Kidney tubule cell (primary cell): ENCODE data around the gene DDX41.

ENCODE experiments used
- DNase-seq: peaks from one replicate; pipeline ENCODE4 v3.0.0-alpha.2; 2018; ENCODE audit warnings: low spot score

The DDX41 gene

DNA sequence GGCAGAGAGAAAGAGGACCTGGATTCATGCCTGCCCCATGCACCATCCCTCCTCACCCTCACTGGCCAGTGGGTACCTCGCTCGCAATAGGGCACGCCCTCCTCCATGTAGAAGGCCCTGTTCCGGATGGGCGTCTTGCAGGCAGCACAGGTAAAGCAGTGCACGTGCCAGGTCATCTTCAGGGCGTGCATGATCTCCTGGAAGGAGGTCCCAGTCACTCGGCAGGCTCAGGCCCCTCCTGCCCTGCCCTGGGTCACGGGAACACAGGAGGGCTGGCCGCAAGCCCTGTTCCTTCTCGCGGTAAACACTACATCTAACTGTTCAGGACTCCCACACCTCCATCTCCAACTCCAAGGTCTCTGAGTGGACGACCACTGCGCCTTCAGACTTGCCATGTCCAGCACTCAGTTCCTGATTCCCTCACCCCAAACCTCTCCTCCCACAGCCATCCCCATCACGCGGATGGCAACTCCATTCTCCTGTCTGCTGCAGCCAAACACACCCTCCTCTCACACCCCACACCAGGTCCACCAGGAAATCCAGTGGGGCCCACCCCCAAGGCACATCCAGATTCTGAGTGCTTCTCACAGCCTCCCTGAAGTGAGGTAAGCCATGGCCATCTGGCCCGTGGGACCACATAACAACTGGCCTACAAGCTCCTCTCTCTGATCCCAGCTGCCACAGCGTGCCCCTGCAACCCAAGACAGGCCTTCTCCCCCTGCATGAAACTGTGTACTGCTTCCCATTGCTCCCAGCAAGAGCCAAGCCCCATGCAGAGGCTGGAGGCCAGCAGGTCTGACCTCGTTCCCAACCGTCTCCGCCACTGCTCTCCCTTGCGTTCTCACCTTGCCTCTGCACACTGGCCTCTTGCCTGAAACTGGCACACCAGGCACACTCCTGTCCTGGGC, 32.5 kb downstream of the DDX41 start:
- no peak for DNase-seq

DNA sequence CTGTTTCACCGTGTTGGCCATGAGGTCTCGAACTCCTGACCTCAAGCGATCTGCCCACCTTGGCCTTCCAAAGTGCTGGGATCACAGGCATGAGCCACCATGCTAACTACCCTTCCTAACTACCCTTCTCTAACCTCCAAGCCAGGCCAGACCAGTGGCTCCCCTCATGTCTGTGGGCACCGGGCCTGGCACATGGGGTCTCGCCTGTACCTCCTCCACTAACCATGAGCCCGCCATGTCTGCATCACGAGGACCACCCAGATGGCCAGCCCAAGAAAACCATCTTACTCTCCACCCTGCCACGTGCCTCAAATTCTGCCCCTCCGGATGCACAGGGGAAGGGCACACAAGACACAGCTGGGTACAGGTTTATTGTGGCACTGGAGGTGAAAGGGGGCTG, 33.7 kb downstream of the DDX41 start:
- no peak for DNase-seq

DNA sequence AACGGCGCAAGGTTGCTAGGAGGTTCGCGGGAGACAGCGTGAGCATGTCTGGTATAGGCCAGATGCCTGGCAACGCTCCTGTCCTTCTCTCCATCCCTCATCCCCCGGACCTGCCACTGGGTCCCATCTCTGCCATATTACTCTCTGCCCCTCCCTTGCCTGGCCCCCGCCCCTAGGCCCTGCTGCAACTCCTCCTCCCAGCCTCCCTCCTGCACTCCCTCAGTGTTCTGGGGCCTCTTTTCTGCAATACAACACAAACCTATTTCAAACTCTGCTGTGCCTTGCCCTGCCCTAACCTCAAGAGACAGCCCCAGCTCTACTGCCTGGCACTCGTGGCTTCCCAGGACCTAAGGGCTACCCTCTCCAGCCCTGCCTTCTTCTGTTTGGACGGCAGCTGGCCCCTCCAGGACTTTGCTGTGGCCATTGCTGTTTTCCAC, 34.4 kb downstream of the DDX41 start:
- DNase-seq = no peak

DNA sequence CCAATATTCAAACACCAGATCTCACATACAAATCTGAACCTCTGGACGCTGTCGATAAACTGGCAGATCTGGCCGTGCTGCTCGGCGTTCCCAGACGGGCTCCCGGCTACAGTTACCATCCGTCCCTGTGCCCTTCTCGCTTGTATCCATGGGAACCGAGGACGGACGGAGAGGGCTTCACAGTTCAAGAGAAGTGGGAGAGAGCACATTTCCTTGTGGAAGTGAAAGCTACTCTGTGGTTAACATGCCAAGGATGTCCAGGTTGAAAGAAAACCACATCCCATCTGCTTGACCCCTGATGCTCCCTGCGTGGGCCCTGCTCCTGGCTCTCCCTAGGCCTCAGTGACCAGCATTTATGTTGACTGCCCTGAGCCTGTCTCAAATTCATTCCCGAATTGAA, 37.0 kb downstream of the DDX41 start:
- peak; percentile 60 for DNase-seq

DNA sequence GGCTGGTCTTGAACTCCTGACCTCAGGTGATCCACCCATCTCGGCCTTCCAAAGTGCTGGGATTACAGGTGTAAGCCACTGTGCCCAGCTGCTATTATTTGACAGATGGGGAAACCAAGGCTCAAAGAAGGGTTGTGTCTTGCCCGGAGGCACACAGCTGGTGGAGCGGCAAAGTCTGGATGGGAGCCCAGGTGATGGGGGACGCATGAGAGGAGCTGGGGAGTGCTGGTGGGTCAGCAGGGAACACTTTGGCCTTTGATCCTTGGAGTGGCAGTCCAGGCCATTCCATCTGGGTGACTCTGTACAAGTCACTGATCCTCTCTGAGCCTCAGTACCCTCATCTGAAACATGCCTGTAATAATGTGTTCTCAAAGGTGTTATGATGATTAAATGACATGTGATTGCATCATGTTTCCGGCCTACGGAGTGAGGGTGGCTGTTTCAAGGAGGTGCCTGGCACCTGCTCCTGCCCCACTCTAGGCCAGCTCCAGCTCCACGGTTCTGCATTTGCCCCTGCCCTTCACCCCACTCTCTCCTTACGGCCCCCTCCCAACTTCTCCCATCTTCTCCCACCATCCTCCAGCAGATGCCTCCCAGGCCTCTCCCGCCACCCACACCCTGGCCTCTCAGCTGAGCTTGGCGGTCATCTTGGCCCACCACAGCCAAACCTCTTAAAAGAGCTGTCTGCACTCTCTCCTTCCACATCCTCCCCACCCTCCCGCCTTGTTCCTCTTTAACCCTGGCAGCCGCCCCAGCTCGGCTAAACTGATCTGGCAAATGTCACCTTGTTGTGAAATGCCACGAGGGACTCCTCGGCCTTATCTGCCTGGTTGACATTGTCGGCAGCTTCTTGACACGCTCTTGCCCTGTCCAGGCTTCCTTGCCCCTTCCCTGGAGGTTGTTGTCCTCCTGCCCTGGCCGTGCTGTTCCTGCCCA, 37.8 kb downstream of the DDX41 start:
- peak; percentile 67 for DNase-seq

DNA sequence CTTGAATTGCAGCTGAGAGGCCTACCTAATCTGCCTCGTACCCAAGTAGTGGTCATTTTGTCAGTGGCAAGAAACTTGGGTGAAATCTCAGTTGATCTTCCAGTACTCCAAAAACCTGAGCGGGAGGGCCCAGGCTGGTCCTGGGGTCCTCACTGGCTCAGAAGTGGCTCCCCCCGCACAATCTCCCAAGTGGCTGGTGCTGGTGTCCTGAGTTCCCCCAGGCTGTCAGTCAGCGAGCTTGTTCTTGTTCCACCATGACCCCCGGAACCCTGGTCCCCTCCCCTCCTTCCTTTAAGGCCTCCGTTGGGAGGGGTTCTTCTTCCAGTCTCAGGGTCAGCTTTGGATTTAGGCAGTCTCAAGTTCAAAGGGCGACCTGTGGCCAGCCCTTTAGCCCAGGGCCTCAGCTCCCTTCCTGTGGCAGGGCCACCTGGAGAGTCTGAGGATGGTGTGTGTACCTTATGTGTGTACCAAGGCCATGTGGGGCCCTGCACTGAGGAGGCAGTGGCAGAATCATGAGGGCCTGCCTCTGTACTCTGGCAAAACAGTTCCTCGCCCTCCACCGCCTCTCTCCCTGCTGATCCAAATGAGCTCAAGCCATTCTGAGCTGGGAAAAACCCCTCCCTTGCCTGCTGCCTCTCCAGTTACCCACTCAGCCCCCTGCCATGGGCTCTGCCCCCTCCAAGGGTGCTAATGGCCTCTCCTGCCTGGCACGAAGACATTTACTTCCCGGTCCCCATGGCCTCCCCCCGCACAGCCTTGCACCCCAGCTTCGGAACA, 38.9 kb downstream of the DDX41 start:
- no peak for DNase-seq

DNA sequence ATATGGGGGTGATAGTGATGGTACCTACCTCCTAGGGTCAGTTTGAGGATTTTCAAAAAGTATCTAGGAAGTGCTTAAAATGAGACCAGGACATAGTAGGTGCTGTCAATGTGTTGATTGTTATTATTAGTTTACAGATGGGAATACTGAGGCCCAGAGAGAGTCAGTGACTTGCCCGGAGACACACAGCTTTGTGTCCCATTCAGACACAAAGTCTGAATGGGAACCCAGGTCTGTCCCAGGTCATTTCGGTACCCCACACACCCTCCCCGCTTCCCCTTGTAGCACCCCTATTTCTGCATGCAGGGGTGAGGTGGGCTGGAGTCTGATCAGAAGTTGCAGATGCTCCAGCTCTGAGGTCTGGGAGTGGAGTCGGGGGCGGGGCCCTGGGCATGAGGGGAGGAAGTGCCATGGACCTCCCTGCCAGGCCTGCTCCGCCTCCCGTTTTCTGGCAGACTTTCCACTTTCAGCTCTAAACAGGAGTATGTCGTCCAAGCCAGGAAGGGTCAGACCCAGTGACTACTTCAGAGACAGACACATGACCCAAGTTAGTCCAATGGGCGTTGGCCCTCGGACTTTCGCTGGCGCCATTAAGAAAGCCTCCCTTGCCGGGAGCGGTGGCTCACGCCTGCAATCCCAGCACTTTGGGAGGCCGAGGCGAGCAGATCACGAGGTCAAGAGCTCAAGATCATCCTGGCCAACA, 40.1 kb downstream of the DDX41 start:
- DNase-seq = no peak

DNA sequence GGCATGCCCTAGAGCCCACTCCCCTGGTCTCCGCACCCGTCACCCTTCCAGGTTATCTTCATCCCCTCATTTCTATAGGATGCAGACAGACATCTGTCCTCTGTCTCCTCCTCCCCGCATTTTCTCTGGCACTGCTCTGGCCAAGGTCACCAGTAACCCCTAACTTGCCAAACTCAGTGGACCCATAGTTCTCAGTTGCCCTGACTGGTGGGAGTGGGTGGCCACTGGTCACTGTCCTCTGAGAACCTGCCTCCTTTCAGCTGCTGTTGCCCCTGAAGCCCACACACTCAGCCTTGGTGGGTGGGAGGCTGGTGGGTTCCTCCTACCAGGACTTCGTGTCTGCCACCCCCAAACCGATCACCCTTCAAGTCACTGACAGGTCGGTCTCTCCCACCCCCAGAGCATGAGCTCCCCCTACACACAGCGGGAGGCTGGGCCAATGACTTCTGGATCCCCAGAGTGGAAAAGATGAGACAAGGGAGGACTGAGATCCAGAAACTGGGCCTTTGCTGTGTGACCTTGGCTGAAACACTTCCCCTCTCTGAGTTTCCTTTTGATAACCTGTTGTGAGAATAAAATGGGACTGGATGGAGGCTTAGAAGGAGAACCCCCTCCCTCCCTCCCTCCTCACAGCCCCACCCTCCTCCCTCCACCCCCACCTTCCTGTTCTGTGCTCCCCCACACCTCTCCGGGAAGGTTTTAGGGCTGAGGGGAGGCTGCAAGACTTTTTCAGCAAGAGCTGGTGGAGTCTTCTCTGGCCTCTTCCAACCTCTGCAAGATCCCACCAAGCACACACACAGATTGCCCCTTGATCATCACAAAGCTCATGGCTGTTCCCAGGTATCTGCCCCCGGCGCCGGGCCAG, 41.0 kb downstream of the DDX41 start:
- DNase-seq = no peak

DNA sequence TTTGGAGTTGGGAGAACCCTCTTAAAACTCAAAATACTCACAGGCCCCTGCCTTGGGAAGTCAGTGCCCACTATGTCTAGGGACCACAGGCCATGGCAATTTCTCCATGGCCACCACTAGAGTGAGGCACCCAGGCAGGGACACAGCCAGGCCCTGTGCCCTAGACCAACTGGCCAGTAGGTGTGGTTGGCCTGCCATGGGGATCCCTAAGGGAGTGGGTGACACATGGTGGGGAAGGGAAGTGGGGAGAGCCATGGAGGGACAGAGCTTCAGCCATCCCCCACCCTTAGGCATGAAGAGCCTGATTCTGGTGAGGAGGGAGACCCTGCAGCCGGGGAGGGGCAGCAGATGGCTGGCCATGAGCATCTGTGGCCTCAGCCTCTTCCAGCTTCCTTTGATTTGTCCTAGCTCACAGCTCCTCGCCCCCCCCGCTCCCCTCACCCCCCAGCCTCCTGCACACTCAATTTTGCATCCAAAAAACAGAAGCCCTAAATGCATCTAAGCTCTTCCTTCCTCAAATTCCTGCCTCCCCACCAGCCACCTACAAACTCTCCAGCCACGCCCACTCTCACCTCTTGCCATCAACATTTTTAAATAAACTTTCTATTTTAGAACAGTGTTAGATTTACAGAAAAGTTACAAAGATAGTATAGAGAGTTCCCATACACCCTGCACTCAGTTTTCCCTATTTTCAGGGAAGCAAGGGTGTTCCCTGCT, 41.8 kb downstream of the DDX41 start:
- no peak for DNase-seq

DNA sequence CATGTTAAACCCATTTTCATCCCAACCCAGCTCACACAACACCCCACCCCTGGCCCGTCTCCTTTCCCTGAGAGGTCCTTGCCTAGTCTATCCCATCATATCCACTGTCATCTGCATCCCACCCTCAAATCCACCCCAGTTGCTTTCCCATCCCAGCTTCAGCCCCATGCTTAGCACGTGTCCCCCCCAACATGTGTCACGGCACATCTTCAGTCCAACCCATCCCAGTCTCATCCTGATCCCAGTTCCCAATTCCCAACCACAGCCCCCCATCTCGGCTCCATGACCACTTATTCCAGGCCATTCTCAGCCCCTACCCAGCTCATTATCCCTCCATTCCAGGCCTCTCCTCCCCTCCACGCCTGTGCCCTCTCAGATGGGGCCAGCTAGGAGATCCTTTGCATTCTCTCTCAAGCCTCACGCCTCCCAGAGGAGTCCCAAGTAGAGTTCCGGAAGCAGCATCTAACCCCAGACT, 42.7 kb downstream of the DDX41 start:
- DNase-seq = no peak

DNA sequence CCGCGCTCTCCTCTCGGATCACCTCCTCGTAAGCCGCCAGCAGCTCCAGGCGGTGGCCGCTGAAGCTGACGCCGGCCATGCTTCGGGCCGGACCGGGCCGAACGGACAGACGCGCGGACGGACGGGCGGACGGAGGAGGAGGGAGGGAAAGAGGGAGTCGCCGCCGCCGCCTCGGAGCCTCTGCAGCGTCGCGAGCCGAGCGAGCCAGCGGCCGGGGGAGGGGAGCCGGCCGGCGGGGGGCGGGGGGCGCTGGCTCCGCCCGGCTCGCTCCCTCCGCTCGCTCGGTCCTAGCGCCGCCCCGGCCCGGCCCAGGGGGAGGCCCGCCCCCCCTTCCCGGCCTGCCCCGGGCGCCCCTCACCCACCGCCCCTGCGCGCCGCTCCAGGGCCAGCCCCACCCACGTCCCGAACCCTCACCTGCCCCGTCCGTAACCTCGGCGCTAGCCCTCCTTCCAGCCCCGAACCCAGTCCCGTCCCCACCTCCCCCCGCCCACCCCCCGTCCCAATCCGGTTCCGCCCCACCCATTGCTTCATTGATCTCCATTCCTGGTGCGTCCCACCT, 43.2 kb downstream of the DDX41 start, which contains the start of gene DBN1:
Gene DBN1 (minus strand): TSS at position 192 of the 559 bp plus-strand sequence. CDS start 113 bp downstream, at position 79.
- DNase-seq = peak; percentile 69

DNA sequence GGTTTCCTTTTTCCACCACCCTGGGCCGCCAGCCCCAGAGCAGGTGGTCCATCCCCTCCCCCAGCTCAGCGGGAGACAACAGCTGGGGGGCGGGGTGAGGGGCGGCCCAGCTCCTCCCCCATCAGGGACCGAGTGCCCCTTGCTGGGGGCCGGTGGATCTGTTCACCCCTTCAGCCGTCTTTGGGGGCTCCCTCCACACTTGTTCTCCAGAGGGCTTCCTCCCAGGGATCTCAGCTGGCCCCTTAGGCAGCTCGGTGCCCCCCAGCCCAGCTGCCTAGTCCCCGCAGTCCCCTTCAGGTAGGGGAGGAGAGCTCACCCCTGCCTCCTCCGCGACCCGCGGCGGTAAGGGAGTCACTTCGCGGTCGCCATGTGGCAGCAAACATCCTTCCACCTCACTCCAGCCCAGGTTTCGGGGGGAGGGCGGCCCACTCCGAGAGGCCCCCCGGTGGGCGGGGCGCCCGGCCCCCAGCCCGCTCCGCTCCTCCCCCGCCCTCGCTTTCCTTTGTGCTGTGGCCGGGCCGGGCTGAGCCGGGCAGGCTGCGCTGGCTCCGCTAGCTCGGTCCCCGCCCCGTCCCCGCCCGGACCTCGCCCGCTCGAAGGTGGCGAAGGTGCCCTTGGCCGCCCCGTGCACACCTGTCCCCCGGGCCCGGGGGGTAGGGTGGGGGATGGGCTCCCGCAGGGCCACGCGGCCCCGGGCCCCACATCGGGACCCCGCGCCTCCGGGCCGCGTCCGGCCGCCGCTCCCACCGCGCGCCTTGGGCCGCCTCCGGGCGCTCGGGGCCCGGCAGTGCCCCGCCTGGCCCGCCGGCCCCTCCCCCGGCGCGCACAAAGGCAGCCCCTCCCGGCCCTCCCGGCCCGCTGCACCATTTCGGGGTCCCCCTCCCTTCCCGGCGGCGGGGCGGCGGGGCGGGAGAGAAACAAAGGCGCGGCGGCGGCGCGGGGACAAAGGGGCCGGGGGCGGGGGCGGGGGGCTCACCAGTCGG, 44.0 kb downstream of the DDX41 start:
- peak; percentile 53 for DNase-seq

DNA sequence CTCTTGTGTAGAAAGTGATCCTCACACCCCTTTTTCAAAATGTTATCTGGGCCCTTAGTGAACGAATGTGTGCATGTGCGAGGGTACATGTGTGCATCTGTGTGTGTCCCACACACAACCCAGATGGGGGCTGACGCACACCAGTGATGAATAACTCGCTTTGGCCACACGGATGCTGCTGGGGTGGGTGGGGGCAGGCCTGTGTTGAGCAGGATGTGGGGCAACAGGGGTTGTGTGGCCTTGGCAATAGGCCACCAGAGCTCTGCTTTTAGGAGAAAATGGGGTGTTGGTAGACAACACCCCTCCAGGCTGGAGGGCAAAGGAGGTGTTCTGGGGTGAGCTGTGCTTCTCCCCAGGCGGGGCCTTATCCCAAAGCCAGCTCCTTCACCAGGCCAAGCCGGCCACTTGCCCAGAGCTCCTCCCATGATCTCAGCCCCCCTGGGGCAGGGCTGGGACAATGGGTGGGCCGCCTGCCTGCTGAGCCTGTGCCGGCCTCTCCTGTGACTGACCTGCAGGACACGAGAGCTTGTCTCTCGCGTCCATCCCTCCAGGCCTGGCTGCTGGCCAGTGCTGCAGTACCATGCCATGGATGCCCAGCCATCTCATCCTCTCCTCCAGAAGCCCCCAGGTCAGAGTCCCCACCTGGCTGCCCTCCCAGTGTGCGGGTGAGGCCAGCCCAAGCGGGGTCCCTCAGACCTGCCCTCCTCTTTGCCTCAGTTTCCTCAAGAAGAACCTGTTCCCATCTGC, 45.0 kb downstream of the DDX41 start:
- DNase-seq = no peak

DNA sequence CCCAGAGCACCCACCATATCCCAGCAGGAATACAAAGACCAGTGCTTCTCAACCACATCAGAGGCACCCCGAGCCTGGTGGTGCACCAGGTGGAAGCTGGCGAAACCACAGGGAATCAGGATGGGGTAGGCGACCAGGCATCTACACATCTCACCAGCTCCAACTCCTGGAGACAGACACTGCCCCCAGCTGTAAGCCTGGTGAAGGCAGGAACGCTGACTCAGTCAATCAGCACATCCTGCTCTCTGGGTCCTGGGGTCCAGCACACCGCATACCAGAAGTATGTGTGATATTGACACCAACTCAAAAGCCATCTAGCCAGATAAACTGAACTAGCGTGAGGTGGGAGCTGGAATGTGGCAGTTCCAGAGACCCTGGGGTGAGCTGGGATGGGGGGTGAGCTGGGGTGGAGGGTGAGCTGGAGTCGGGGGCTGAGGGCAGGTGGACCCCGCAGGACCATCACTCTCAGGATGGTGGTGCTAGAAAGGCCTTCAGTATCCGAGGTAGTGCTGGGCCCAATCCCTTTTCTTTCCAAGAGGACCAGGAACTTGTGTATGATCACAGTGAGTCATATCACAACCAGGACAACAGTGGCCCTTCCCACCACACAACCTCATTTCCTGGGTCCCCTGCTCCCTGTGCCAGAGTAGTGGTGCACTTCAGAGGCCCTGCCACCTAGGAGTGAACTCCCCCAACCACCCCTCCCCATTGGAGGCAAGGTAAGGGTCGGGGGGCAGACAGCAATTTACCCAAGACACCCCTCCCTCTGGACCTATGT, 45.8 kb downstream of the DDX41 start:
- DNase-seq = peak; percentile 70

DNA sequence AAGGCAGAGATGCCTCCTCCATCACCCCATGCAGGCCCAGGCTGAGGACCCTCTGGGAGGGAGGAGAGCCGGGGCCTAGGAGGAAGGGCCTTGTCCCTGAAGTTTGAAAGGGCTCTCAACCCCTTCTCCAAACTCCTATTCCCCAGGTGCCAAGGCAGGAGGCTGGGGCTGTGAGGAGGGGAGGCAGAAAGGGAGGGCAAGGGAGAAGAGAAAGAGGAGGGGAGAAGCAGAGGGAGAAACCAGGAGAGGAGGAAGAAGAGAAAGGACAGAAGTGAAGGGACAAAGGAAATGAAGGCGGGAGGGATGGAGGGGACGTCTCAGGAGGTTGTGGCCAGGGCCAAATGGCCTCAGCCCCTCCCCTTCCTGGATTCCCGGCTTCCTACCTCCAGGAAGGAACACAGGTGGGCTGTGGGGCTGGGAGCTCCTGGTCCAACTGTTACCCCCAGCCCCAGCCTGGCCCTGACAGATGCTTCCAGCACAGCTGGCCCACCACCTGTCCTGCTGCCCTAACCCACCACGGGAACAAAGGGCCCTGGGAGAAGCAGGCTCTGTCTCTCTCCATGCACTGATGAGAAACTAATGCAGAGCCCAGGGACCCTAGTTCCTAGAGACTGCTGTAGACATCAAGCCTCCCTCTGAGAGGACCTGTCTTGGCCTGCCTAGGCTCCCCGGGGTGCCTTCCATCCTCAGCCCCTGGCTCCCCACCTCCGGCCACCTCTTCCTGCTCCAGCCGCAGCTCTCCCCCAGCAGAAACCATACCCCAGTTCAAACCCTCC, 46.8 kb downstream of the DDX41 start:
- no peak for DNase-seq
